ENCODE results near the gene SSB. TPM values are rescaled to one million over a fixed set of nuclear protein-coding genes. Genes with fewer than 3 reads are reported as not detected.
"Not testable (repeated sequence)": the region's sequence is repeated elsewhere in the genome, so short reads cannot be mapped to it uniquely, and the experiment has no call there.

SSB gene
- total RNA-seq (100 to 1,000 TPM in 1 of 2 donors, 10 to 100 TPM in 1; 95.9 to 128 TPM), polyA plus RNA-seq (ENCODE audit: insufficient read length in 2 of 2) (100 to 1,000 TPM; 139 to 167 TPM)
- long read RNA-seq, donor 1, transcript SSB-201 (12 exons, 1,709 nt): major isoform, 42 of 261 reads
- long read RNA-seq, donor 1, partial matches to known transcripts: 160 of 261 reads
- long read RNA-seq, donor 1, other reads (novel, unspliced or antisense): 55 of 261 reads
- long read RNA-seq, donor 2, transcript SSB-201 (12 exons, 1,709 nt): major isoform, 5 of 65 reads
- long read RNA-seq, donor 2, partial matches to known transcripts: 54 of 65 reads
- long read RNA-seq, donor 2, other reads (novel, unspliced or antisense): 0 of 65 reads
- long read RNA-seq, donor 3, transcript SSB-206 (4 exons, 619 nt): minor isoform, 5 of 111 reads
- long read RNA-seq, donor 3, transcript SSB-212 (2 exons, 392 nt): minor isoform, 9 of 111 reads
- long read RNA-seq, donor 3, transcript SSB-201 (12 exons, 1,709 nt): major isoform, 10 of 111 reads
- long read RNA-seq, donor 3, partial matches to known transcripts: 87 of 111 reads
- long read RNA-seq, donor 3, other reads (novel, unspliced or antisense): 0 of 111 reads
- long read RNA-seq, donor 4, transcript SSB-201 (12 exons, 1,709 nt): major isoform, 34 of 614 reads
- long read RNA-seq, donor 4, transcript SSB-206 (4 exons, 619 nt): minor isoform, 10 of 614 reads
- long read RNA-seq, donor 4, transcript SSB-212 (2 exons, 392 nt): minor isoform, 19 of 614 reads
- long read RNA-seq, donor 4, partial matches to known transcripts: 348 of 614 reads
- long read RNA-seq, donor 4, other reads (novel, unspliced or antisense): 200 of 614 reads

DNA sequence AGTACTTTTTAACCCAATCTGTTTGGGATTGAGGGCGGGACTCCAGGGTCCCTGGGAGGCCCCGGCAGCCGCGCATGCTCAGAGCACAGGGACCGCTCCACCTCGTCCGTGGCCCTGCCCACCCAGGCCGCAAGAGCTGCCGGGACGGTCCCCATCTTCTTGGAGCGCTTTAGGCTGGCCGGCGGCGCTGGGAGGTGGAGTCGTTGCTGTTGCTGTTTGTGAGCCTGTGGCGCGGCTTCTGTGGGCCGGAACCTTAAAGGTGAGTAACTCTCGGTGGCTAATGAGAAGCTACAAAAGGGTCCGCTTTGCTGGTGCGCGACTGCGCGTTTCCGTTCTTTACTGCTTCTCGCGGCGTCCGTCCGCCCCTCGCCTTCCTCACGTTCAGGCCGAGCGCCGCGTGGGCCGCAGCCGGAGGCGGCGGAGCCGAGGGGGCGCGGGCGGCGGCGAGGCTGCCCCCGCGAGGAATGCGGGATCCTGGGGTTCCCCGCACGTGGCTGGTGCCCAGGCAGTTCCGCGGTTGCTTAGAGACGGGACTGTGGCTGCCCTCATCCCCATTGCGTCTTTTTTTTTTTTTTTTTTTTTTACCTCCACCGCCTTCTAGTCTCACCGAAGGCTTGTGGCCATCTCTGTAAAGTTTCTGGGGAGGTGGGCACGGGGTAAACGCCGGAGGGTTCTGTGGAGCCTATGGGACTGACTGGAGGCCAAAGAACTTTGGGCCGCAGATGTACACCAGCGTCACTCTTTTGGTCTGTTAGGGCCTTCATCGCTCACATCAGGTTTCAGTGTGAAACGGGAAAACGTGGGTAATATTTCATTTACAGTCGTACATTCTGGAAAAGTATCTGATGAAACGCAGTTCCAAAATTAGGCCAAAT is at the start of gene SSB:
TSS of gene SSB (plus strand) at position 154 of the 875 bp plus-strand sequence. CDS start 2,090 bp downstream, outside the sequence.
- WGBS (ENCODE audit: insufficient coverage): under 1% methylated on average over 61 of the region's 67 CpGs
- DNase-seq (ENCODE audit: low read depth in 4 of 6, low spot score in 6 of 6): peak; percentile 74 to 98 (median 88)

DNA sequence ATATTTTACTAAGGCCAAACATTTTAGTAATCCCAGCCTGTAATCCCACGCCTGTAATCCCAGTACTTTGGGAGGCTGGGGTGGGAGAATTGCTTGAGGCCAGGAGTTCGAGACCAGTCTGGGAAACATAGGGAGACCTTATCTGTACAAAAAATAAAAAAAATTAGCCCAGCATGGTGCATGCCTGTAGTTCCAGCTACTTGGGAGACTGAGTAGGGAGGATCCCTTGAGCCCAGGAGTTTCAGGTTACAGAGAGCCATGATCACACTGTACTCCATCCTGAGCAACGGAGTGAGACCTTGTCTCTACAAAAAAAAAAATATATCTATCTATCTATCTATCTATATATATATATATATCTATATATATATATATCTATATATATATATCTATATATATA is 45.9 kb upstream of the SSB start:
- H3K27me3 ChIP-seq (ENCODE audit: control insufficient read depth, insufficient read depth, low read length): no peaks in the 10 kb centered on the region
- H3K36me3 ChIP-seq (ENCODE audit: control insufficient read depth, insufficient read depth, low read length): peaks cover 12% of the 10 kb centered on the region
- no peak overlapping the region for H3K27ac ChIP-seq (ENCODE audit: low read depth, low read length)
- no peak for DNase-seq (ENCODE audit: low read depth in 4 of 6, low spot score in 6 of 6)
- no peak overlapping the region for H3K4me3 ChIP-seq (ENCODE audit: low read depth, low read length)
- peaks cover 2% of the 10 kb centered on the region for H3K9me3 ChIP-seq (ENCODE audit: control insufficient read depth, insufficient read depth, low read length)
- WGBS (ENCODE audit: insufficient coverage): no CpG with 5 or more reads among the region's 3 CpGs
- no peaks in the 10 kb centered on the region for H3K4me1 ChIP-seq (ENCODE audit: control insufficient read depth, insufficient read depth, low read length)

More for the DNA sequence above, at the start of gene SSB:
- peaks cover 12% of the 10 kb centered on the region for H3K36me3 ChIP-seq (ENCODE audit: control insufficient read depth, insufficient read depth, low read length)
- no peaks in the 10 kb centered on the region for H3K9me3 ChIP-seq (ENCODE audit: control insufficient read depth, insufficient read depth, low read length)
- peak within 1 kb of the TSS; percentile 81 for H3K4me3 ChIP-seq (ENCODE audit: low read depth, low read length)
- peak within 1 kb of the TSS; percentile 91 for H3K27ac ChIP-seq (ENCODE audit: low read depth, low read length)
- peaks cover 4% of the 10 kb centered on the region for H3K4me1 ChIP-seq (ENCODE audit: control insufficient read depth, insufficient read depth, low read length)
- H3K27me3 ChIP-seq (ENCODE audit: control insufficient read depth, insufficient read depth, low read length): no peaks in the 10 kb centered on the region

DNA sequence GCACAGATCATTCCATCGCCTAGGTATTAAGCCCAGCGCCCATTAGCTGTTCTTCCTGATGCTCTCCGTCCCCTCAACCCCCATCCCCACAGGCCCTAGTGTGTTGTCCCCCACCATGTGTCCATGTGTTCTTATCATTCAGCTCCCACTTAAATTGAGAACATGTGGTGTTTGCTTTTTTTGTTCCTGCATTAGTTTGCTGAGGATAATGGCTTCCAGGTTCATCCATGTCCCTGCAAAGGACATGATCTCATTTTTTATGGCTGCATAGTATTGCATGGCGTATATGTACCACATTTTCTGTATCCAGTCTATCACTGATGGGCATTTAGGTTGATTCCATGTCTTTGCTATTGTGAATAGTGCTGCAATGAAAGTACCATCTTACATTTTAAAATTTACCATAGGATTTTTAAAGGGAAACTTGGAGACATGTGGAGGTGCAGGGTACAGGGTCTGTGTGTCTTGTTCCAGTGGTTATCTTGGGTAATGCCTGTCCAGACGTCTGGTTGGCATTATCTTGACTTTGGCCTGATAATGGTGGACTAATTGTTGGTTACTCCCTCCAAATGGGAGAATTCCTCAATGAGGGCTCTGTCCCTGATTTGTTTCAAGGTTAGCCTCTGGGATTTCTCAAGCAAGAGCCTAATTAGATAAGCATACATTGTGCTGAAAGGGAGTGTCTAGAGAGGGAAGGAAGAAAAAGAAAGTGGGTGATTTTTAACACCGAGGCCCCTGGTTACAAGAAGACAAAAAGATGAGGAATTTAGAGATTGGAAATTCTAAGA is 43.4 kb upstream of the SSB start:
- 82% methylated on average over 4 of the region's 6 CpGs for WGBS (ENCODE audit: insufficient coverage)
- H3K4me1 ChIP-seq (ENCODE audit: control insufficient read depth, insufficient read depth, low read length): no peaks in the 10 kb centered on the region
- H3K27me3 ChIP-seq (ENCODE audit: control insufficient read depth, insufficient read depth, low read length): no peaks in the 10 kb centered on the region
- no peaks in the 10 kb centered on the region for H3K36me3 ChIP-seq (ENCODE audit: control insufficient read depth, insufficient read depth, low read length)
- H3K27ac ChIP-seq (ENCODE audit: low read depth, low read length): no peak overlapping the region
- H3K9me3 ChIP-seq (ENCODE audit: control insufficient read depth, insufficient read depth, low read length): peaks cover 2% of the 10 kb centered on the region
- no peak overlapping the region for H3K4me3 ChIP-seq (ENCODE audit: low read depth, low read length)
- DNase-seq (ENCODE audit: low read depth in 4 of 6, low spot score in 6 of 6): no peak

DNA sequence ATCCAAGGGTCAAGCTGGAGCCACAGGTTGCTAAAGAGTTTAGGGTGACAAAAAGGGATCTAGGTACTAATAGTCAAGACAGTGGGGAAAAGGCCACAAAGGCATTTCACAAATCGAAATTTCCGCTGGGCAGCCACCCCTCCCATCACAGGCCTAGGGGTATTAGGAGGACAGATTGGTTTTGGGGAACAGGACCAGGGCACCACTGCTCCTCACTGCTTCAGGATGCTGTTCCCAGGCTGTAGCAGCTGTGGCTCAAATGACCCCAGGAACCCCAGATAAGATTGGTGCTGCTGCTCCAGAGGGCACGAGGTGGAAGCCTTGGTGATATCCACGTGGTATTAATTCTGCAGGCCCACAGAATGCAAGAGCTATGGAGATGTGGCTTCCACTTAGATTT is 42.3 kb upstream of the SSB start:
- H3K27ac ChIP-seq (ENCODE audit: low read depth, low read length): no peak overlapping the region
- H3K27me3 ChIP-seq (ENCODE audit: control insufficient read depth, insufficient read depth, low read length): no peaks in the 10 kb centered on the region
- H3K4me1 ChIP-seq (ENCODE audit: control insufficient read depth, insufficient read depth, low read length): no peaks in the 10 kb centered on the region
- no peaks in the 10 kb centered on the region for H3K36me3 ChIP-seq (ENCODE audit: control insufficient read depth, insufficient read depth, low read length)
- 100% methylated on average over 2 of the region's 4 CpGs for WGBS (ENCODE audit: insufficient coverage)
- H3K9me3 ChIP-seq (ENCODE audit: control insufficient read depth, insufficient read depth, low read length): peaks cover 2% of the 10 kb centered on the region
- H3K4me3 ChIP-seq (ENCODE audit: low read depth, low read length): no peak overlapping the region
- no peak for DNase-seq (ENCODE audit: low read depth in 4 of 6, low spot score in 6 of 6)

DNA sequence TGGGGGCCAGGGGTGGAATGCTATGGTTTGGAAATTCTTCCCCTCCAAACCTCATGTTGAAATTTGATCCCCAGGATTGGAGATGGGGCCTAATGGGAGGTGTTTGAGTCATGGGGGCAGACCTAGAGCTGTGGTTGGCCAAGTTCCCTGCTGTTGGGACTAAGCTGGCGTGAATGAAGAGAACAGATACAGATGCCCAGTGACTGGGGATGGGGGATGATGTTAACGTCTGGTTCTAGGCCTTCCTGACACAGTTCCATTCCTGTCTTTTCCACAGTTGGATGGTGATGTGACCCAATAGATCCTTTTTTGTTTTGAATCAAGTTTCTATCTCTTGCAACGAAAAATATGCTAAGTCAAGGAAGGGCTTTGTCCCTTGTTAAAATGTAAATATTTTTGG is 41.3 kb upstream of the SSB start:
- Histone ChIP-seq H3K27me3 (ENCODE audit: control insufficient read depth, insufficient read depth, low read length) (no peaks in the 10 kb centered on the region), H3K9me3 (ENCODE audit: control insufficient read depth, insufficient read depth, low read length) (peaks cover 2% of the 10 kb centered on the region), H3K36me3 (ENCODE audit: control insufficient read depth, insufficient read depth, low read length) (no peaks in the 10 kb centered on the region), H3K4me3 (ENCODE audit: low read depth, low read length) (no peak overlapping the region), H3K4me1 (ENCODE audit: control insufficient read depth, insufficient read depth, low read length) (no peaks in the 10 kb centered on the region), H3K27ac (ENCODE audit: low read depth, low read length) (no peak overlapping the region)
- 100% methylated on average over 1 of the region's 3 CpGs for WGBS (ENCODE audit: insufficient coverage)
- DNase-seq (ENCODE audit: low read depth in 4 of 6, low spot score in 6 of 6): no peak

DNA sequence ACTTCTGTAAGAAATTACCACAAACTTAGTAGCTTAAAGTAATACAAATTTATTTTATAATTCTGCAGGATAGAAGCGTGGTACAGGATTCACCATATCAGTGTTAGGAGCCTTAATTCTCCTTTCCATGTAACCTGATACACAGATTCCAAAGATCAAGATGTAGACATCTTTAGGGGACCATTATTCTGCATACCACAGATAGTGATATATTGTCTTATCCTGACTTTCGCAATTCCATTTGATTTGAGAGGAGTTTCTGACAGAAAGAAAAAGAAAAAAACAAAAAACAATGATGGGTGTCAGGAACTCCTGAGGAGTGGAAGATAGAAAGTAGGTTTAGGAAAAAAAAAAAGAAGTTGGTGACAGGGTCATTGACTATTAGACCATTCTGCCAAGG is 40.9 kb upstream of the SSB start:
- Histone ChIP-seq H3K4me3 (ENCODE audit: low read depth, low read length) (no peak overlapping the region), H3K4me1 (ENCODE audit: control insufficient read depth, insufficient read depth, low read length) (no peaks in the 10 kb centered on the region), H3K36me3 (ENCODE audit: control insufficient read depth, insufficient read depth, low read length) (peaks cover 4% of the 10 kb centered on the region), H3K9me3 (ENCODE audit: control insufficient read depth, insufficient read depth, low read length) (peaks cover 2% of the 10 kb centered on the region), H3K27me3 (ENCODE audit: control insufficient read depth, insufficient read depth, low read length) (no peaks in the 10 kb centered on the region), H3K27ac (ENCODE audit: low read depth, low read length) (no peak overlapping the region)
- no peak for DNase-seq (ENCODE audit: low read depth in 4 of 6, low spot score in 6 of 6)
- 80% methylated on average over 1 of the region's 2 CpGs for WGBS (ENCODE audit: insufficient coverage)

DNA sequence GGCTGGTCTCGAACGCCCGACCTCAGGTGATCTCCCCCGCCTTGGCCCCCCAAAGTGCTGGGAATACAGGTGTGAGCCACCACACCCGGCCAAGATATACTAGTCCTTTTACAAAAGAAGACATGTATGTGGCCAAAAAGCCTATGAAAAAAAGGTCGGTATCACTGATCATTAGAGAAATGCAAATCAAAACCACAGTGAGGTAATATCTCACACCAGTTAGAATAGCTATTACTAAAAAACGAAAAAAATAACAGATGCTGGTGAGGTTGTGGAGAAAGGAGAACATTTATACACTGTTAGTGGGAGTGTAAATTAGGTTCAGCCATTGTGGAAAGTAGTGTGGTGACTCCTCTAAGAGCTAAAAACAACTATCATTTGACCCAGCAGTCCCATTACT is 38.7 kb upstream of the SSB start:
- no peak for DNase-seq (ENCODE audit: low read depth in 4 of 6, low spot score in 6 of 6)
- WGBS (ENCODE audit: insufficient coverage): no CpG with 5 or more reads among the region's 7 CpGs
- H3K27me3 ChIP-seq (ENCODE audit: control insufficient read depth, insufficient read depth, low read length): no peaks in the 10 kb centered on the region

DNA sequence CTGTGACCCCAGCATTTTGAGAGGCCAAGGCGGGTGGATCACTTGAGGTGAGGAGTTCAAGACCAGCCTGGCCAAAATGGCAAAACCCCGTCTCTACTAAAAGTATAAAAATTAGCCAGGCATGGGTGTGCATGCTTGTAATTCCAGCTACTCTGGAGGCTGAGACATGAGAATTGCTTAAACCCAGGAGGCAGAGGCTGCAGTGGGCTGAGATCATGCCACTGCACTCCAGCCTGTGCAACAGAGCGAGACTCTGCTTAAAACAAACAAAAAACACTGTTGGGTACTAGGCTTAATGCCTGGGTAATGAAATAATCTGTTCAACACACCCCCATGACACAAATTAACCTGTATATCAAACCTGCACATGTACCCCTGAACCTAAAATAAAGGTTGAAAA is 37.9 kb upstream of the SSB start:
- H3K27me3 ChIP-seq (ENCODE audit: control insufficient read depth, insufficient read depth, low read length); DNase-seq (ENCODE audit: low read depth in 4 of 6, low spot score in 6 of 6); H3K9me3 ChIP-seq (ENCODE audit: control insufficient read depth, insufficient read depth, low read length); H3K36me3 ChIP-seq (ENCODE audit: control insufficient read depth, insufficient read depth, low read length); H3K27ac ChIP-seq (ENCODE audit: low read depth, low read length); H3K4me1 ChIP-seq (ENCODE audit: control insufficient read depth, insufficient read depth, low read length); H3K4me3 ChIP-seq (ENCODE audit: low read depth, low read length): not testable (repeated sequence)
- WGBS (ENCODE audit: insufficient coverage): 100% methylated on average over 2 of the region's 3 CpGs

More for the DNA sequence above, 38.7 kb upstream of the SSB start:
- H3K4me1 ChIP-seq (ENCODE audit: control insufficient read depth, insufficient read depth, low read length): no peaks in the 10 kb centered on the region
- H3K9me3 ChIP-seq (ENCODE audit: control insufficient read depth, insufficient read depth, low read length): peaks cover 2% of the 10 kb centered on the region
- no peak overlapping the region for H3K27ac ChIP-seq (ENCODE audit: low read depth, low read length)
- H3K4me3 ChIP-seq (ENCODE audit: low read depth, low read length): no peak overlapping the region
- H3K36me3 ChIP-seq (ENCODE audit: control insufficient read depth, insufficient read depth, low read length): peaks cover 4% of the 10 kb centered on the region
